Gastroesophageal sphincter (tissue), 4 donors: ENCODE data around the gene ZC3H12C. TPM values are rescaled to one million over a fixed set of nuclear protein-coding genes. Genes with fewer than 3 reads are reported as not detected.

ENCODE experiments used
- ATAC-seq: fragments of 150-250 bp; one replicate; pipeline ENCODE4 v1.9.1; 2016; ENCODE audit warnings: mild to moderate bottlenecking, moderate library complexity
- H3K27ac ChIP-seq, 4 donors: fragments of 200-600 bp; sonication (generic) in 3 of 4; 1 replicate in 3 of 4; 2 replicates in 1 of 4; pipeline ENCODE4 v1.5.1; 2016 to 2019
- H3K27me3 ChIP-seq: fragments of 200-600 bp; sonication (generic); one replicate; pipeline ENCODE4 v1.5.1; 2019
- H3K36me3 ChIP-seq, 2 donors: fragments of 200-600 bp; sonication (generic); one replicate each; pipeline ENCODE4 v1.5.1; 2019; ENCODE audit warnings: control low read depth in 1 of 2
- H3K4me1 ChIP-seq, 3 donors: fragments of 200-600 bp; sonication (generic); 1 replicate in 2 of 3; 2 replicates in 1 of 3; pipeline ENCODE4 v1.5.1; 2016 to 2019; ENCODE audit warnings: control low read depth in 2 of 3
- H3K4me3 ChIP-seq, 2 donors: fragments of 200-600 bp; sonication (generic); one replicate each; pipeline ENCODE4 v1.5.1; 2019; ENCODE audit warnings: mild to moderate bottlenecking in 1 of 2, moderate library complexity in 1 of 2
- H3K9me3 ChIP-seq, 3 donors: fragments of 200-600 bp; sonication (generic); one replicate each; pipeline ENCODE4 v1.5.1; 2017 to 2019; ENCODE audit warnings: control low read depth in 2 of 3
- CTCF ChIP-seq, 4 experiments: fragments of 200-600 bp in 2 of 4; fragments of 450-650 bp in 2 of 4; sonication (generic) in 1 of 4; IDR thresholded peaks; one replicate each; pipeline ENCODE4 v1.5.1; 2017 to 2019; ENCODE audit warnings: antibody characterized with exemption in 4 of 4, mild to moderate bottlenecking in 2 of 4, moderate library complexity in 2 of 4
- EP300 ChIP-seq: sonication (generic); formaldehyde crosslinking; IDR thresholded peaks from one replicate; pipeline ENCODE4 v1.6.1; 2017; ENCODE audit warnings: antibody characterized with exemption, mild to moderate bottlenecking
- POLR2A ChIP-seq, 2 donors: fragments of 450-650 bp; IDR thresholded peaks; one replicate each; pipeline ENCODE4 v1.6.1; 2017; ENCODE audit warnings: antibody characterized with exemption in 2 of 2, mild to moderate bottlenecking in 2 of 2, moderate library complexity in 1 of 2
- POLR2AphosphoS5 ChIP-seq: sonication (generic); formaldehyde crosslinking; IDR thresholded peaks from one replicate; pipeline ENCODE4 v1.6.1; 2017; ENCODE audit warnings: antibody characterized with exemption
- WGBS, 2 donors: methylation state at CpG; one replicate each; pipeline ENCODE4 v1.1.5; 2018; ENCODE audit warnings: low coverage in 1 of 2; 5-methylcytosine and 5-hydroxymethylcytosine counted together
- total RNA-seq, 4 donors: library from RNA; depleted of rRNA; stranded (reverse); fragments of >200 nt; gene quantifications; one replicate each; pipeline ENCODE4 v1.1.0, GENCODE V29; 2016

Gene ZC3H12C
- total RNA-seq, 4 donors from 2014 or later = 22.1 to 30.9 (median 26.3) TPM

- no peaks in the 10 kb centered on the region for H3K9me3 ChIP-seq
- peak overlapping the region; percentile 80 to 82 for H3K4me3 ChIP-seq
- H3K27me3 ChIP-seq = no peaks in the 10 kb centered on the region
- H3K27ac ChIP-seq = peak overlapping the region; percentile 82 to 97 (median 96)
- peak; percentile 50 for ATAC-seq
- TF ChIP-seq POLR2A (IDR thresholded peaks at IDR 0.05) (no peak), EP300 (no peak), CTCF (IDR thresholded peaks at IDR 0.05) (peak in 1 of 4 experiments; percentile 9), POLR2AphosphoS5 (peak; percentile 47)
- H3K36me3 ChIP-seq = no peaks in the 10 kb centered on the region
- peaks cover 3 to 52% (median 6%) of the 10 kb centered on the region in 3 donors for H3K4me1 ChIP-seq
- WGBS, 2 donors = 0 to 2% methylated on average over 24 to 25 of the region's 80 CpGs
Observed at GRCh38 chr11:110093407-110094297, 460 bp downstream of the ZC3H12C start.

GRCh38 chr11:110094298-110095285 lies 1.4 kb downstream of the ZC3H12C start:
- Histone ChIP-seq H3K36me3 (no peaks in the 10 kb centered on the region), H3K9me3 (no peaks in the 10 kb centered on the region), H3K4me3 (peak overlapping the region; percentile 80 to 82), H3K4me1 (peaks cover 3 to 56% (median 6%) of the 10 kb centered on the region in 3 donors), H3K27me3 (no peaks in the 10 kb centered on the region), H3K27ac (peak overlapping the region; percentile 82 to 97 (median 96))
- WGBS, 2 donors = 17 to 19% methylated on average over 9 of the region's 9 CpGs
- TF ChIP-seq POLR2AphosphoS5 = no peak
- no peak for ATAC-seq

- Histone ChIP-seq H3K27ac (peak overlapping the region in 3 of 4 donors; percentile 96 to 97 (median 97)), H3K36me3 (no peaks in the 10 kb centered on the region), H3K9me3 (no peaks in the 10 kb centered on the region), H3K27me3 (no peaks in the 10 kb centered on the region), H3K4me1 (peaks cover 3 to 58% (median 8%) of the 10 kb centered on the region in 3 donors), H3K4me3 (no peak overlapping the region)
- no peak for ATAC-seq
- 79 to 94% methylated on average over 5 of the region's 5 CpGs for WGBS, 2 donors
- no peak for TF ChIP-seq POLR2AphosphoS5
- TF ChIP-seq EP300 = no peak
- TF ChIP-seq CTCF (IDR thresholded peaks at IDR 0.05) = no peak
- no peak for TF ChIP-seq POLR2A (IDR thresholded peaks at IDR 0.05)
Observed at GRCh38 chr11:110095554-110095953, 2.4 kb downstream of the ZC3H12C start.

- Histone ChIP-seq H3K4me3 (no peak overlapping the region), H3K4me1 (peaks cover 3 to 65% (median 12%) of the 10 kb centered on the region in 3 donors), H3K27ac (no peak overlapping the region), H3K9me3 (no peaks in the 10 kb centered on the region), H3K36me3 (no peaks in the 10 kb centered on the region), H3K27me3 (no peaks in the 10 kb centered on the region)
- ATAC-seq = no peak
- 74 to 85% methylated on average over 5 of the region's 5 CpGs for WGBS, 2 donors
- TF ChIP-seq POLR2AphosphoS5 (no peak), EP300 (no peak), POLR2A (IDR thresholded peaks at IDR 0.05) (no peak), CTCF (IDR thresholded peaks at IDR 0.05) (no peak)
Observed at GRCh38 chr11:110096496-110096895, 3.3 kb downstream of the ZC3H12C start.

GRCh38 chr11:110097459-110098012 lies 4.3 kb downstream of the ZC3H12C start:
- no peaks in the 10 kb centered on the region for H3K27me3 ChIP-seq
- no peak overlapping the region for H3K4me3 ChIP-seq
- no peak overlapping the region for H3K27ac ChIP-seq
- no peak for ATAC-seq
- H3K9me3 ChIP-seq = no peaks in the 10 kb centered on the region
- no peaks in the 10 kb centered on the region for H3K36me3 ChIP-seq
- WGBS, 2 donors = 73 to 87% methylated on average over 3 to 4 of the region's 5 CpGs
- H3K4me1 ChIP-seq = peaks cover 3 to 57% (median 12%) of the 10 kb centered on the region in 3 donors
- TF ChIP-seq CTCF (IDR thresholded peaks at IDR 0.05) (no peak), EP300 (no peak), POLR2A (IDR thresholded peaks at IDR 0.05) (no peak), POLR2AphosphoS5 (no peak)
